ENCODE measurements around the gene SCGB1C2. TPM values are rescaled to one million over a fixed set of nuclear protein-coding genes. Genes with fewer than 3 reads are reported as not detected.

SCGB1C2 gene
- total and polyA plus RNA-seq, 7 donors = not detected

GRCh38 chr17:178292-179065 lies 41.1 kb downstream of the SCGB1C2 start:
- Histone ChIP-seq H3K4me3 (no peak overlapping the region), H3K9me3 (no peaks in the 10 kb centered on the region), H3K27me3 (ENCODE audit: insufficient read depth in 3 of 3, low read length in 2 of 3) (peaks cover 0 to 54% (median 10%) of the 10 kb centered on the region in 3 donors), H3K27ac (no peak overlapping the region), H3K4me1 (no peaks in the 10 kb centered on the region), H3K36me3 (ENCODE audit: insufficient read depth in 1 of 2, low read depth in 1 of 2) (no peaks in the 10 kb centered on the region)
- DNase-seq = peak; percentile 0 to 41
- WGBS, 3 donors = 79 to 81% (median 79%) methylated on average over 12 of the region's 12 CpGs
- TF ChIP-seq CTCF (IDR thresholded peaks at IDR 0.05) = no peak
- ATAC-seq = no peak
- intact Hi-C loops (cut with DNase I) = no loop called here

- DNase-seq (peak in 1 of 2 donors; percentile 49), ATAC-seq (no peak)
- Histone ChIP-seq H3K9me3 (no peaks in the 10 kb centered on the region), H3K27me3 (ENCODE audit: insufficient read depth in 3 of 3, low read length in 2 of 3) (peaks cover 0 to 54% (median 13%) of the 10 kb centered on the region in 3 donors), H3K4me1 (no peaks in the 10 kb centered on the region), H3K36me3 (ENCODE audit: insufficient read depth in 1 of 2, low read depth in 1 of 2) (no peaks in the 10 kb centered on the region), H3K27ac (no peak overlapping the region), H3K4me3 (peak overlapping the region; percentile 62)
- intact Hi-C loops (cut with DNase I) = no loop called here
- 47 to 63% (median 62%) methylated on average over 5 of the region's 5 CpGs for WGBS, 3 donors
- no peak for TF ChIP-seq CTCF (IDR thresholded peaks at IDR 0.05)
Observed at GRCh38 chr17:179066-179432, 41.7 kb downstream of the SCGB1C2 start.

- no peak overlapping the region for H3K27ac ChIP-seq
- peak overlapping the region; percentile 62 for H3K4me3 ChIP-seq
- peaks cover 0 to 54% (median 15%) of the 10 kb centered on the region in 3 donors for H3K27me3 ChIP-seq (ENCODE audit: insufficient read depth in 3 of 3, low read length in 2 of 3)
- intact Hi-C loops (cut with DNase I) = no loop called here
- peak in 1 of 4 donors; percentile 32 for ATAC-seq
- no peak for TF ChIP-seq CTCF (IDR thresholded peaks at IDR 0.05)
- no peak for DNase-seq
- 26 to 40% (median 33%) methylated on average over 19 to 32 of the region's 32 CpGs for WGBS, 3 donors
- no peaks in the 10 kb centered on the region for H3K9me3 ChIP-seq
- H3K4me1 ChIP-seq = no peaks in the 10 kb centered on the region
- no peaks in the 10 kb centered on the region for H3K36me3 ChIP-seq (ENCODE audit: insufficient read depth in 1 of 2, low read depth in 1 of 2)
Observed at GRCh38 chr17:179781-180380, 42.5 kb downstream of the SCGB1C2 start.

GRCh38 chr17:180381-181244 lies 43.2 kb downstream of the SCGB1C2 start:
- H3K9me3 ChIP-seq = no peaks in the 10 kb centered on the region
- H3K27me3 ChIP-seq (ENCODE audit: insufficient read depth in 3 of 3, low read length in 2 of 3) = peaks cover 0 to 54% (median 15%) of the 10 kb centered on the region in 3 donors
- peak in 3 of 4 donors; percentile 15 to 36 (median 17) for ATAC-seq
- intact Hi-C loops (cut with DNase I) = no loop called here
- no peaks in the 10 kb centered on the region for H3K36me3 ChIP-seq (ENCODE audit: insufficient read depth in 1 of 2, low read depth in 1 of 2)
- H3K4me3 ChIP-seq = peak overlapping the region; percentile 62
- no peak for TF ChIP-seq CTCF (IDR thresholded peaks at IDR 0.05)
- no peak for DNase-seq
- peak overlapping the region; percentile 41 for H3K27ac ChIP-seq
- no peaks in the 10 kb centered on the region for H3K4me1 ChIP-seq
- 1 to 2% (median 1%) methylated on average over 67 to 112 of the region's 112 CpGs for WGBS, 3 donors
